Neural progenitor cell (in vitro differentiated cells): ENCODE data around the gene FZD10.

Experiments
- CTCF ChIP-seq: fragments of 200-600 bp; sonication (generic); IDR thresholded peaks from 2 replicates; pipeline ENCODE4 v1.5.1; 2017; ENCODE audit warnings: antibody characterized with exemption, mild to moderate bottlenecking
- EZH2 ChIP-seq: fragments of 200-600 bp; sonication (generic); IDR thresholded peaks from 2 replicates; pipeline ENCODE4 v1.6.1; 2017; ENCODE audit warnings: antibody characterized with exemption, mild to moderate bottlenecking, moderate library complexity
- EZH2phosphoT487 ChIP-seq: fragments of 200-600 bp; sonication (generic); IDR thresholded peaks from 2 replicates; pipeline ENCODE4 v1.6.1; 2017; ENCODE audit warnings: antibody characterized with exemption

GRCh38 chr12:130146176-130146931, 15.9 kb upstream of the FZD10 start:
- no peak for TF ChIP-seq CTCF
- TF ChIP-seq EZH2: no peak
- no peak for TF ChIP-seq EZH2phosphoT487
